IPS-NIHi7 (cell line): Measurements from ENCODE around the gene FAM117A.
A peak's percentile ranks its signal among the peaks of the same experiment; 100 is the strongest.

ENCODE experiments used
- DNase-seq: peaks from one replicate; pipeline ENCODE4 v3.0.0; 2012; ENCODE audit warnings: mixed read lengths; ENCODE audit errors: extremely low spot score

Gene FAM117A

DNA sequence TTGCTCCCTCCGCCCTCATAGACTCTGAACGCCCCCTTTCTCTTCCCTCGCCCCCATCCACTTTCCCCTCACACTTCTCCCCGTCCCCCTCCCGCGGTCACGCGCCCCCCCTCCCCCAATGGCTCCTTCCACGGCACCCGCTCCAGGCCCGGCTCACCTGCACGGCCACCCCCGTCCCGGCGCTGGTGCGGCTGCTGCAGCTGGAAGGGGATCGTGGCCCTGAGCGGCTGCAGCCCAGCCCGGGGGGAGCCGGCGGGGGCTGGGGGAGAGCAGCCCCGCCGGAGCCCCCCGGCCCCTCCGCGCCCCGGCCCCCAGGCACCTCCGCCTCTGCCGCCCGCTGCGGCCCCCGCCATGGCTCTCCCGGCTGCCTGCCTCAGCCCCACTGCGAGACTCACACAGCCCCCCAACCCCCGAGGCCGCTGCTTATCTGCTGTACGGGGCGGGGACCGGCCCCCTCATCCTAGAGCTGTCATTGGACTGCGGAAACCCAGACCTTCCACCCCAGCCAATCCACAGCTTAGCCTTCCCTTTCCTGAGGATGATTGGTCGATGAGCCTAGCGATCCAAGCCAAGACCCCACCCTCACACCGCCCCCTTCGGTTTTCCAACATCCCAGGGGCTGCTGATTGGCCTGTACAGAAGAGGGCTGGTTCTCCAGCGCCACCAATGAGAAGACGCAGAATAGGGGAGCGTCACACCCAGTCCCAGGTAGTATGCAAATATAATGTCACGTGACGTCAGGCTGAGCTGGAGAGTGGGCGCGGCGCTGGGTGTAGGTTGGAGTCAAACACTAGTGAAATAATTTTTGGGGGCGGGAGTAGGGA lies at the start of gene FAM117A:
Gene FAM117A (minus strand): TSS at position 397 of the 824 bp plus-strand sequence. CDS start 44 bp downstream, at position 353.
- peak; percentile 100 for DNase-seq

- no peak for DNase-seq
These were observed 45.1 kb upstream of the FAM117A start for GRCh38 chr17:49809056-49809455.

DNA sequence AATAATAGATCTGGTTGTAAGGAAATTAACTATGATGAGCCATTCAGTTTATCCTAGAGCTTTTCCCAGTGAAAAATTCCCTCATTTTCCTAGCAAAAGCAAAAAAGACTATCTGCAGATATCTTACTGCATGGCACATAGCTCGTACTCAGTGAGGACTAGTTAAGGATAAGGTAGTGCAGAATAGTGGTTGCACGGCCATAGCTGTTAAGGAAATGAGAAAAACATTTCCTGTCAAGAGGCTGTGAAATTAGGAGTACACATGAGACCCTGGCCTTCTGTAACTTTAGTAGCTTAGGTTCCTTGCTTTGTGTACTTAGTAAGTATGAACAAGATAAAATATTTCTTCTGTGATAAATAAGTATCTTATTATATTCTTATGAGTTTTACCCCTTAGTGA lies 34.8 kb upstream of the FAM117A start:
- no peak for DNase-seq

DNA sequence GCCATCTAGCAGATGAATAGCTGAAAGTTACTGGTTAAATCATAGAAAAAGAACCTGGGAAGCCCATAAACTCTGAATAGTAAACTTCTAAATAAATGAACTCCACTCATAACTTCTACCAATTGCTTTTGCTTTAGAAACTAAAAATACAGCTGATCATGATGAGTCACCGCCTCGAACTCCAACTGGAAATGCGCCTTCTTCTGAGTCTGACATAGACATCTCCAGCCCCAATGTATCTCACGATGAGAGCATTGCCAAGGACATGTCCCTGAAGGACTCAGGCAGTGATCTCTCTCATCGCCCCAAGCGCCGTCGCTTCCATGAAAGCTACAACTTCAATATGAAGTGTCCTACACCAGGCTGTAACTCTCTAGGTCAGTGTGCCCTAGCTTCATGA lies 34.3 kb upstream of the FAM117A start:
- no peak for DNase-seq

DNA sequence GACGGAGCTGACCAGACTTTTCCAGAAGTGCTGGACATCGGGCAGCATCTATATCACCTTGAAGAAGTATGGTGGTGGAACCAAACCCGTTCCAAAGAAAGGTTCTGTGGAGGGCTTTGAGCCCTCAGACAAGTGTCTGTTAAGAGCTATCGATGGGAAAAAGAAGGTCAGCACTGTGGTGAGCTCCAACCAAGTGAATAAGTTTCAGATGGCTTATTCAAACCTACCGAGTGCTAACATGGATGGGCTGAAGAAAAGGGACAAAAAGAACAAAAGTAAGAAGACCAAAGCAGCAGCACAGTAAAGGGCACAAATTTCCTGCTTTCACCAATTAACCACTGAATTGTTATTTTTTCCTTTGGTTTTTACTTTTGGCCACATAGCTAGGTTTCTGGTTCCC lies 31.4 kb upstream of the FAM117A start:
- no peak for DNase-seq

- no peak for DNase-seq
These were observed 29.4 kb upstream of the FAM117A start for GRCh38 chr17:49793309-49793708.

DNA sequence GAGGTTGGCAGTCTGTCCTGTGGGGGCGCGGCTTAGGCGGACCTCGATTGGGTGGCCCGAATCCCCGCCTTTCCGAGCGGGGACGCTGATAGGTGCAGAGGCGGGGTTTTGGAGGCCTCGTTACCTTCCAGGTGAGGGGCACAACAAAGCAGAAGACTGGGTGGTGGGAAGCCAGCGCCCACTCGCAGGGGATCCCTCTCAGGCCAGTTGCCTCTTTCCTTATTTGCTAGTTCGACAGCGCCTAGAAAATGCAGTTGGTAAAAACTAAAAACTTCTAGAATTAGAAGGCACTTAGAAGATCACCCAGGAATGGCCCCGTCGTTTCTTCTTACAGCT lies 25.3 kb upstream of the FAM117A start:
- no peak for DNase-seq

DNA sequence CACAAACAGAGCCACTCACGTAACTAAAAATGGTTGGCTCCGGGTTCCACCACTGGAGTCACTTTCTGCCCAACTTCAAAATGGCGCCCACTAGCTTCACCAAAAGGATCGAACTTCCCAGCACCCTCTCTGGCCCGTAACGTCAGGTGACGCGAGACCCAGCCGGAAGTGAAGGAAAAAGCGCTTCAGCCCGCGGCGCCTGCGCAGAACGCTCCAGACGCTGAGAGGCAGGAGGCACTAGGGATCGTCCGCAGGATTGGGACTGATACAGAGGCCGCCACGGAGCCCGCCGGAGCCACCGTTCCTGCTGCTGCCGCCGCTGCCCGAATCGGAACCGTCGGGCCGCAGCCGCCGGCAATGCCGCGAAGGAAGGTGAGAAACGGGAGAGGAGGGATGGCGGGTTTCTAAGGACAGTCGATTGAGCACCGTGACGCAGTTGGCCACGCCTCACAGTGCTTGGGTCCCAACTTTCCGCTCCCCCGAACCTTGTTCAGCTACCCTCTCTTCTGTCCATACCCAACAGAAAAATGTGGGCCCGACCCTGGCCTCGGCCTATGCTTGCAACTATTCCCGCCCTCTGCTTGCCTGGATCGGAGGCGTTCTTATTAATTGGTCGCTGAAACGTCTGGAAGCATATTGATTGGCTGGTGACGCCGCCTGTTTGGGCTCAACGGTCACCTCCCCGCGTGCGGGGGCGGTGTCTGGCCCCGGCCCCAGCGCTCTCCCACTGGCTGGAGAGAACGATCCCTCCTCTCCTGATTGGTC lies 24.7 kb upstream of the FAM117A start, which contains the start of gene KAT7:
Gene KAT7 (plus strand): TSS at position 204 of the 765 bp plus-strand sequence. CDS start 154 bp downstream, at position 358.
- DNase-seq, result peak; percentile 99

DNA sequence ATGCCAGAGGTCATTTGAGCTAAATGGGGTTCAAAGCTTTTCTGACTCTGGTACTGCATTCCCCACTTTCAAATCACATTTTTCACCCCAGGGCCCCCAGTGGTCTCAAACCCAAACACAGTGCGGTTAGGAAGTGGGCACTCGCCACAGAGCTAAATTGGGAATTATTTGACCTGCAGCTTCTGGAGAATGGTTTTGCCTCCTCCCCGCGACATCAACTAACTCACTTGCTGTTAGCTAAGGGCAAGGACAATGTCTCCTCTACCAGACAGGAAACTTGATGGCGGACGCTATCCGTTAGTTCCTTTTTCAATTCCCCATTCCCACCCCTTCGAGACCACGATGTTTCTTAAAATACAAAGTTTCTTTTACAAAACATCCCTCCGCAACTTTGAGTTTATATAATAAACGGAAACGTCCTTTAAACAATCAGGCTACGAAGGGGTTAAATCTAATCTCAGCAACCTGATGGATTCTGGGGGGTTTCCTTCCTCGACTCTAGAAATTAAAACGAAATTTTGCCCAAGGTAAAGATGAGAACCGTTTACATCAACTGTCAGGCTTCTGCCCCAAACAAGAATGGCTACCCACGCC lies 24.1 kb upstream of the FAM117A start:
- no peak for DNase-seq

GRCh38 chr17:49784636-49785035 lies 20.7 kb upstream of the FAM117A start:
- no peak for DNase-seq

DNA sequence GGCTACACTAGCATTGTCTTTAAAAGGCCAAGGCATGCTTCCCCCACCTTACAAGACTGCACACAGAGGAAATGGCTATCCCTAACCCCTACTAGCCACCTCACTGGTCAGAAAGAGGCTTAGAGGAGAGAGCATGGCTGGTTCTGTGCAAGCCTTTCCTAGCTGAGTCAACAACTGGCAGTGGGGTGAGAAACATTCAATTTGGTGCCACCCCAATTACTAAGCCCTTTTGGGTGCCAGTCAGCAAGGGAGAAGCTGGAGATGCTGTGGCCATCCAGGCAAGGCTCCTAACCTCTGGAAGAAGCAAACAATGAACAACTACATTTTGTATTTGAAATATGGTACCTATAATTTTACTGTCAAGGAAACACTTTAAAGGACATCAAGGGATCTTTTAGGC lies 19.9 kb upstream of the FAM117A start:
- DNase-seq, result no peak

- DNase-seq, result no peak
These were observed 19.3 kb upstream of the FAM117A start for GRCh38 chr17:49783071-49783715.

GRCh38 chr17:49779739-49780231 lies 15.9 kb upstream of the FAM117A start:
- no peak for DNase-seq

GRCh38 chr17:49779156-49779738 lies 15.3 kb upstream of the FAM117A start:
- no peak for DNase-seq

GRCh38 chr17:49777563-49777962 lies 13.6 kb upstream of the FAM117A start:
- no peak for DNase-seq

- no peak for DNase-seq
These were observed 12.8 kb upstream of the FAM117A start for GRCh38 chr17:49776551-49777300.

GRCh38 chr17:49775546-49776260 lies 11.8 kb upstream of the FAM117A start:
- no peak for DNase-seq

- DNase-seq, result no peak
These were observed 3.1 kb upstream of the FAM117A start for GRCh38 chr17:49766918-49767530.

GRCh38 chr17:49764559-49765180 lies 739 bp upstream of the FAM117A start:
- DNase-seq, result no peak
